Astrocyte (in vitro differentiated cells and primary cell): ENCODE data around the gene CTIF.

ENCODE experiments used
- CTCF ChIP-seq: IDR thresholded peaks from 2 replicates; pipeline ENCODE4 v1.5.1; 2011; ENCODE audit warnings: low read depth, mild to moderate bottlenecking, inconsistent platforms, low read length, moderate library complexity; ENCODE audit not compliant: insufficient read depth
- EZH2 ChIP-seq: IDR thresholded peaks from 2 replicates; pipeline ENCODE4 v1.6.1; 2012; ENCODE audit warnings: mild to moderate bottlenecking, low read length, inconsistent platforms; ENCODE audit not compliant: insufficient read depth

DNA sequence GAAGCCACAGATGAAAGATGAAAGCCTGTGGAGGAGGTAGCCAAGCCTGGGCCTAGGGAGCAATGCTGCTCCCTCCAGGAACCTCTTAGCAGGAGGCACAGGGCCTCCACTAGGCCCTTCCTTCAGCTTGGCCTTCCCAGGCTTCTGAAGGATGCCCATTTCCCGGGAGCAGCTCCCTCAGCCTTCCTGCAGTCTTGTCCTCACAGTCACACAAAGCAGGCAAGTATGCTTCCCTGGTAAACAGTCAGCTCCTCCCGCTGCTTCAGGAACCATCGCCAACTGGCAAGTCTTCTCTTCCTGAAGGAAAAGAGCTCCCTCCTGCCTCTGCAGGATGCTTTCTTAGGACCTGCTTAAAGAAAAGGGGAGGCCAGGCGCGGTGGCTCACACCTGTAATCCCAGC lies 358.7 kb downstream of the CTIF start:
- no peak for TF ChIP-seq CTCF
- TF ChIP-seq EZH2, result no peak
